Muscle layer of colon (tissue), 2 donors: ENCODE measurements around the gene S100A1.
"Not testable (repeated sequence)": the region's sequence is repeated elsewhere in the genome, so short reads cannot be mapped to it uniquely, and the experiment has no call there.

Experiments used
- H3K27ac ChIP-seq: one replicate; pipeline ENCODE4 v1.7.0; 2013; ENCODE audit warnings: low read depth, mild to moderate bottlenecking, low read length, moderate library complexity
- H3K27me3 ChIP-seq, 2 donors: one replicate each; pipeline ENCODE4 v1.7.0; 2013; ENCODE audit warnings: low read length in 2 of 2, mild to moderate bottlenecking in 2 of 2; ENCODE audit not compliant: insufficient read depth in 2 of 2, control insufficient read depth in 1 of 2
- H3K36me3 ChIP-seq: one replicate; pipeline ENCODE4 v1.7.0; 2013; ENCODE audit warnings: mild to moderate bottlenecking, low read length; ENCODE audit not compliant: insufficient read depth
- H3K4me1 ChIP-seq: one replicate; pipeline ENCODE4 v1.7.0; 2013; ENCODE audit warnings: mild to moderate bottlenecking, low read length; ENCODE audit not compliant: insufficient read depth
- H3K4me3 ChIP-seq, 2 donors: one replicate each; pipeline ENCODE4 v1.7.0; 2013; ENCODE audit warnings: low read length in 2 of 2, low read depth in 1 of 2, mild to moderate bottlenecking in 1 of 2, moderate library complexity in 1 of 2
- H3K9ac ChIP-seq: one replicate; pipeline ENCODE4 v1.7.0; 2013; ENCODE audit warnings: low read length
- H3K9me3 ChIP-seq: one replicate; pipeline ENCODE4 v1.7.0; 2013; ENCODE audit warnings: mild to moderate bottlenecking, low read length
- donor health status: abdominal sarcoma.
- donor health status: Adenocarcinoma of cecum.

Gene S100A1

DNA sequence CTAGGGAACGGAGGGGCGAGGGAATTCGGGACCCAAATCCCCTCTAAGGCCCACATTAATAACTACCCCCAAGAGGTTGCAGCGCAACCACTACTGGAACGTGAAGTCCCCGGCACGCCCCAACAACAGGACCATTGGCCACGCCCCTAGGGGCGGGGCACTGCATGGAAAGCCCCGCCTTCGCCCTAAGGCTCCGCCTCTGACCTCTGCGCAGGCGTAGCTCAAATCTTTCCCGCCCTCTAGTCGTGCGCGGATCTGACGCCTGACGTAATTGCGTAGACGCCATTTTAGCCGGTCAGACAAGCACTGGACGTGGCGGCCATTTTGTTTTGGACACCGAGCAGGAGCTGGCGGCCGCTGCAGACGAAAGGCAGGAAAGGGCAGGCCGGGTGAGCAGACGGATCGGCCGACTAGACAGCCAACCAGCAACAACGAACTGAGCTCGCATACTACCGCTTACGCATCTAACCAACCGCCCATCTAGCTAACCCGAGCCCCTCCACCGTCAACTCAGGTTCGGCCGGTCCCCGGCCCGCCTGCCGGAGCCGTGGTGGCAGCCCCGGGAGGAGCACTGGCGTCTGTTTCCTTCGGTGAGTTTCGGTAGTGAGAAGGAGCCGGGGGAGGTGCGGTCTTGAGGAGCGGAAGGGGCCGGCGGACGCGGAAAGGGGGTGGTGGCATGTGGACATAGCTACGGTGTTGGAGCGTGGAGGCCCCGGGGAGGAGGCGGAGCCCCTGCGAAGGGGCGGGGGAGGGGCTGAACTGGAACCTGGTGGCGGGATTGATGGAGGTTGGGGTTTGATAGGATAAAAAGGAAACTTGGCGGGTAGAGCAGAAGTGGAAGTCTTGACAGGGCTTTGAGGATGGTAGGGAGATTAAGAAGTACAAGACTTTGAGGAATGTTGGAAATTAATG is 5.8 kb downstream of the S100A1 start, which contains the start of gene CHTOP:
TSS of gene CHTOP (plus strand) at position 313 of the 912 bp plus-strand sequence. CDS start 2,523 bp downstream, outside the sequence.
- no peaks in the 10 kb centered on the region for H3K27me3 ChIP-seq
- H3K4me3 ChIP-seq, result peak within 1 kb of the TSS; percentile 97 to 98
- peaks cover 29% of the 10 kb centered on the region for H3K36me3 ChIP-seq
- H3K9ac ChIP-seq, result peak within 1 kb of the TSS; percentile 85
- H3K27ac ChIP-seq, result peak within 1 kb of the TSS; percentile 100
- no peaks in the 10 kb centered on the region for H3K9me3 ChIP-seq
- H3K4me1 ChIP-seq, result peaks cover 33% of the 10 kb centered on the region

DNA sequence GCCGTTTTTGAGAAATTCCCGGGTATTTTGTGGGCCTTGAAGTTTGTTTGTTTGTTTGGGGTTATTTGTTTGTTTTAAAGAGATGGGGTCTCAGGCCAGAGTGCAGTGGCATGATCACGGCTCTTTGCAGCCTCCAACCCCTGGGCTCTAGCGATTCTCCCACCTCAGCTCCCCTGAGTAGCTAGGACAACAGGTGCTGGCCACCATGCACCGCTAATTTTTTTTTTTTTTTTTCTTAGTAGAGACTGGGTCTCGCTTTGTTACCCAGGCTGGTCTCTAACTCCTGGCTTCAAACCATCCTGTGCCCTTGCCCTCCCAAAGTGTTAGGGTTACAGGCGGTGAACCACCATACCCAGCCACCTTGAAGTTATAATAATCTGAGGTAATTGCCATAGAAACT is 7.6 kb downstream of the S100A1 start:
- H3K9me3 ChIP-seq, result no peaks in the 10 kb centered on the region
- peaks cover 46% of the 10 kb centered on the region for H3K36me3 ChIP-seq
- no peak overlapping the region for H3K27ac ChIP-seq
- H3K9ac ChIP-seq, result no peak overlapping the region
- H3K4me1 ChIP-seq, result peaks cover 33% of the 10 kb centered on the region
- H3K27me3 ChIP-seq, result no peaks in the 10 kb centered on the region
- peak overlapping the region in 1 of 2 donors; percentile 18 for H3K4me3 ChIP-seq

DNA sequence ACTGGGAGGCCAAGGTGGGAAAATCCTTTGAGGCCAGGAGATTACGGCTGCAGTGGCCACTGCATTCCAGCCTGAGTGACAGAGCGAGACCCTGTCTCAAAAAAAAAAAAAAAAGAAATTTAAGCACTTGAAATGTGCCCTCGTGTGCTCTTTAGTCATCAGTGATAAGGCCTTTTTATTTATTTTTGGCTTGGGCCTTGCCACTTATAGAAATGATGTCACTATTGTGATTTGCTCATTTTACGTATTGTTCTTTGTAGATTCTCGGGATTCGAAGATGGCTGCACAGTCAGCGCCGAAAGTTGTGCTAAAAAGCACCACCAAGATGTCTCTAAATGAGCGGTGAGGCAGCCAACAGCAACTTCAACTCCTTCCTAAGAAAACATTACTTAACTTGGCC is 8.1 kb downstream of the S100A1 start:
- H3K36me3 ChIP-seq, result peaks cover 51% of the 10 kb centered on the region
- H3K9ac ChIP-seq, result no peak overlapping the region
- no peak overlapping the region for H3K27ac ChIP-seq
- H3K4me3 ChIP-seq, result no peak overlapping the region
- H3K9me3 ChIP-seq, result no peaks in the 10 kb centered on the region
- peaks cover 33% of the 10 kb centered on the region for H3K4me1 ChIP-seq
- H3K27me3 ChIP-seq, result no peaks in the 10 kb centered on the region

DNA sequence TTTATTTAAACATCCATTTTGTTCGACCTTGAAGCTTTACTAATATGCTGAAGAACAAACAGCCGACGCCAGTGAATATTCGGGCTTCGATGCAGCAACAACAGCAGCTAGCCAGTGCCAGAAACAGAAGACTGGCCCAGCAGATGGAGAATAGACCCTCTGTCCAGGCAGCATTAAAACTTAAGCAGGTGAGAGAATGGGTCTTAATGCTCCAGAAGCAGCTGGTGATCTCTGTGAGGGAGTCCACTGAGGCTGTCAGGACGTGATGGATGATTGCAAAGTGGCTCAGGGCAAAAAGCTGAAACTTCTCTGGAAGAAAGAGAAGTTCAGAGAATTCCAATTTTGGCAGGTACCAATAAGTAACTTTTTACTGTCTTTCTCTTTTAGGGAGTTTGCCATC is 10.0 kb downstream of the S100A1 start:
- Histone ChIP-seq H3K9ac (no peak overlapping the region), H3K4me1 (peaks cover 28% of the 10 kb centered on the region), H3K27me3 (no peaks in the 10 kb centered on the region), H3K4me3 (no peak overlapping the region), H3K36me3 (peaks cover 70% of the 10 kb centered on the region), H3K9me3 (no peaks in the 10 kb centered on the region), H3K27ac (no peak overlapping the region)

- Histone ChIP-seq H3K4me1 (peaks cover 31% of the 10 kb centered on the region), H3K9ac (no peak overlapping the region)
Measured at GRCh38 chr1:153639280-153639679, 11.0 kb downstream of the S100A1 start.

DNA sequence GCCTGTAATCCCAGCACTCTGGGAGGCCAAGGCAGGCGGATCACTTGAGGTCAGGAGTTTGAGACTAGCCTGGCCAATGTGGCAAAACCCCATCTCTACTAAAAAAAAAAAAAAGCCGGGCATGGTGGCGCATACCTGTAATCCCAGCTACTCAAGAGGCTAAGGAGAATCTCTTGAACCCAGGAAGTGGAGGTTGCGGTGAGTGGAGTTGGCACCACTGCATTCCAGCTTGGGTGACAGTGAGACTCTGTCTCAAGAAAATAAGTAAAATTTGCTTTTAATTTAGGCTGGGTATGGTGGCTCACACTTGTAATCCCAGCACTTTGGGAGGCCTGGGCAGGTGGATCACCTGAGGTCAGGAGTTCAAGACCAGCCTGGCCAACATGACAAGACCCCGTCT is 12.0 kb downstream of the S100A1 start:
- Histone ChIP-seq H3K4me1 (peaks cover 31% of the 10 kb centered on the region), H3K36me3 (peaks cover 88% of the 10 kb centered on the region)
- H3K9ac ChIP-seq, H3K27me3 ChIP-seq, H3K27ac ChIP-seq, H3K4me3 ChIP-seq, H3K9me3 ChIP-seq: not testable (repeated sequence)

More at GRCh38 chr1:153639280-153639679, 11.0 kb downstream of the S100A1 start:
- H3K27ac ChIP-seq, result no peak overlapping the region
- H3K4me3 ChIP-seq, result no peak overlapping the region
- H3K27me3 ChIP-seq, result no peaks in the 10 kb centered on the region
- no peaks in the 10 kb centered on the region for H3K9me3 ChIP-seq
- H3K36me3 ChIP-seq, result peaks cover 80% of the 10 kb centered on the region

- H3K27me3 ChIP-seq, result no peaks in the 10 kb centered on the region
- no peak overlapping the region for H3K9ac ChIP-seq
- H3K4me3 ChIP-seq, result no peak overlapping the region
- peaks cover 24% of the 10 kb centered on the region for H3K4me1 ChIP-seq
- peaks cover 94% of the 10 kb centered on the region for H3K36me3 ChIP-seq
- H3K9me3 ChIP-seq, result no peaks in the 10 kb centered on the region
- H3K27ac ChIP-seq, result no peak overlapping the region
Measured at GRCh38 chr1:153640861-153641260, 12.6 kb downstream of the S100A1 start.

DNA sequence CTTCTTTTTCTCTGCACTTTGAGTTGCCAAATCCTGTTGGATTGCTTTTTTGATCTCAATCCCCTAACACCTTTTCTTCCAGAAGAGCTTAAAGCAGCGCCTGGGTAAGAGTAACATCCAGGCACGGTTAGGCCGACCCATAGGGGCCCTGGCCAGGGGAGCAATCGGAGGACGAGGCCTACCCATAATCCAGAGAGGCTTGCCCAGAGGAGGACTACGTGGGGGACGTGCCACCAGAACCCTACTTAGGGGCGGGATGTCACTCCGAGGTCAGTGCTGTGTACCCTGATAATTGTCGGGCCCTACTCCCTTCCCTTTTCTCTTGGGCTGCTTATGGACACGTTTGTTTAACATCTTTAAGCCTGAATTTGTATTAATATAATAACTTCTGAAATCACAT is 13.9 kb downstream of the S100A1 start:
- H3K4me3 ChIP-seq, result no peak overlapping the region
- peaks cover 87% of the 10 kb centered on the region for H3K36me3 ChIP-seq
- no peaks in the 10 kb centered on the region for H3K9me3 ChIP-seq
- peaks cover 11% of the 10 kb centered on the region for H3K4me1 ChIP-seq
- no peak overlapping the region for H3K27ac ChIP-seq
- no peak overlapping the region for H3K9ac ChIP-seq
- H3K27me3 ChIP-seq, result no peaks in the 10 kb centered on the region

DNA sequence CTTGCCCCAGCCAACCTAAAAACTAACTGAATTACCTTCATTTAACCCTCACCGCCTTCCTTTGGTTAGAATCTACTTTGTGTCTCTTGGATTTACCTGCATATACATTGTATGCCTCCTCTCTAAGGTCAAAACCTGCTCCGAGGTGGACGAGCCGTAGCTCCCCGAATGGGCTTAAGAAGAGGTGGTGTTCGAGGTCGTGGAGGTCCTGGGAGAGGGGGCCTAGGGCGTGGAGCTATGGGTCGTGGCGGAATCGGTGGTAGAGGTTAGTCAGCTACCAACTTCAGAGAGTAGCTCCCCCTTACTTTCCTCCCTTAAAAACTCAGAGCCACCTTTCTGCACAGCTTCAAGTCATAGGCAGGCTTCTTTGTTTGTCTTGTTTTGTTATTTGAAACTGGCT is 14.9 kb downstream of the S100A1 start:
- Histone ChIP-seq H3K36me3 (peaks cover 78% of the 10 kb centered on the region), H3K4me3 (no peak overlapping the region), H3K9ac (no peak overlapping the region), H3K27me3 (no peaks in the 10 kb centered on the region), H3K4me1 (peaks cover 6% of the 10 kb centered on the region), H3K27ac (no peak overlapping the region), H3K9me3 (no peaks in the 10 kb centered on the region)

DNA sequence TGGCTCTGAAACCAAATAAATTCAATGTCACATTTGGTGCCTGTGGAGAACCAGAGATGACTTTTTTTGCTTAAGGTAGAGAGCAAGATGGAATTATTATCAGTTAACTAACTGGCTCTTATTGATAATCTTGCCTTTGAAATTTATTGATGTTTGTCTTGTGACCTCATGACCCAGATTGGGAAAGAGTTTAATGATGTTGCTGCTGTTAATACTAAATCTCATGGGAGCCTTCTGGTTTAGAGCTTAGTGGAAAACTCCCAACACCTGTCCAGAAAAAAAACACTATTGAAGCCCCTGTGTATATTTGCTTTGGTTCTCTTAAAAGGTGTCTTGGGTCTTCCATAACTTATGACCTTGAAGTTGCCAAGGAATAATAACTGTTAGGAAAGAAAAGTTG is 15.6 kb downstream of the S100A1 start:
- Histone ChIP-seq H3K9ac (no peak overlapping the region), H3K4me3 (no peak overlapping the region), H3K4me1 (peaks cover 6% of the 10 kb centered on the region), H3K9me3 (no peaks in the 10 kb centered on the region), H3K36me3 (peaks cover 71% of the 10 kb centered on the region), H3K27ac (no peak overlapping the region), H3K27me3 (no peaks in the 10 kb centered on the region)

DNA sequence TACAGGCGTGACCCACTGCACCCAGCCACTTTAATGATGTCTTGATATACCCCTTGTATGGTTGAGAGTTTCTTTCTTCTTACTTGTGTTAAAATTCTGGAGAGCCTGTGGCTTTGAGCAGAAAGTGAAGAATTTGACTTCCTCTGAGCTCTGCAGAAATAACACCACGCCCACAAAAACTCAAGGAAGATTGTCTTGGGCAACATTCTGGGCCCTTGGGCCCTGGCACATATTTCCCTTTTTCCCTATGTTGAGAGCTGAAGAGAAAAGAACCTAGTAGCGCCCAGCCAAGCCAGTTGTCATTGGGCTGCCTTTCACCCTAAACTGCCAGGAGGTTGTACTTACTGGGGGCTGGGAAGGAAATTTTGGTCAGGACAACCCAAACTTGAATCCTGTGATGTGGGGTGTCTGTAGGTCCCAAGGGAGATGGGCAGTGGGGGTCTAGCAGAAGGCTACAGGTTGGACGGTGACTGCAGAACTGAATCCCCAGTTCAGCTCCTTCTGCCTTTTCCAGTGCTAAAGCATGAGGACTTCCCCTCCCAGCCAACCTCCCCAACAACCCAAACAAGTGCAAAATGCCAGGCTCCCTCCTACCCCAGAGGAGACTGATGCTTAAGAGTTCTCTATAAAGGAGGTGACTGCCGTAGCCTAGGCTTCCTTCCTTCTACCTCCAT is 18.6 kb downstream of the S100A1 start:
- Histone ChIP-seq H3K9ac (no peak overlapping the region), H3K27ac (no peak overlapping the region), H3K27me3 (no peaks in the 10 kb centered on the region), H3K9me3 (no peaks in the 10 kb centered on the region), H3K4me1 (peaks cover 13% of the 10 kb centered on the region), H3K4me3 (no peak overlapping the region), H3K36me3 (peaks cover 42% of the 10 kb centered on the region)
